GM10266 (cell line): ENCODE measurements around the gene RNF166.
A peak's percentile ranks its signal among the peaks of the same experiment; 100 is the strongest.

ENCODE experiments used
- DNase-seq: peaks from one replicate; pipeline ENCODE4 v3.0.0; 2012; ENCODE audit errors: extremely low spot score
- CTCF ChIP-seq: IDR thresholded peaks from 2 replicates; pipeline ENCODE4 v1.5.1; 2012; ENCODE audit warnings: mild to moderate bottlenecking, low read depth; ENCODE audit not compliant: control insufficient read depth, insufficient read depth; ENCODE audit errors: missing control alignments

RNF166 gene

GRCh38 chr16:88738151-88739084 lies 32.2 kb upstream of the RNF166 start:
- no peak for TF ChIP-seq CTCF

GRCh38 chr16:88737298-88738150 lies 31.3 kb upstream of the RNF166 start:
- peak; percentile 90 for DNase-seq
- TF ChIP-seq CTCF: peak; percentile 94

More at GRCh38 chr16:88738151-88739084, 32.2 kb upstream of the RNF166 start:
- no peak for DNase-seq

GRCh38 chr16:88736496-88736895 lies 30.3 kb upstream of the RNF166 start:
- no peak for DNase-seq

GRCh38 chr16:88736088-88736487 lies 29.9 kb upstream of the RNF166 start:
- TF ChIP-seq CTCF: peak; percentile 5
- no peak for DNase-seq

More at GRCh38 chr16:88736496-88736895, 30.3 kb upstream of the RNF166 start:
- no peak for TF ChIP-seq CTCF

GRCh38 chr16:88735616-88736015 lies 29.4 kb upstream of the RNF166 start:
- DNase-seq: no peak
- TF ChIP-seq CTCF: no peak

GRCh38 chr16:88735121-88735520 lies 28.9 kb upstream of the RNF166 start:
- no peak for DNase-seq
- no peak for TF ChIP-seq CTCF
